GM19452 (cell line): Measurements from ENCODE around the gene TRPM6.
"Not testable (repeated sequence)": the region's sequence is repeated elsewhere in the genome, so short reads cannot be mapped to it uniquely, and the experiment has no call there.

Experiments
- ATAC-seq: cut with Tn5 transposase; IDR thresholded peaks from one replicate; pipeline ENCODE4 v1.9.1; 2021; ENCODE audit not compliant: unreplicated experiment

The TRPM6 gene

GRCh38 chr9:74887041-74887980 lies at the start of gene TRPM6:
Gene TRPM6, minus strand, starts transcription at chr9:74887921. Its CDS starts 65 bp downstream, at chr9:74887856.
- no peak for ATAC-seq

GRCh38 chr9:74935008-74935407 lies 47.3 kb upstream of the TRPM6 start:
- no peak for ATAC-seq

GRCh38 chr9:74921737-74922136 lies 34.0 kb upstream of the TRPM6 start:
- no peak for ATAC-seq

- ATAC-seq, result no peak
Observed at GRCh38 chr9:74920944-74921626, 33.4 kb upstream of the TRPM6 start.

GRCh38 chr9:74910036-74910435 lies 22.3 kb upstream of the TRPM6 start:
- ATAC-seq, result no peak

- no peak for ATAC-seq
Observed at GRCh38 chr9:74908665-74909064, 20.9 kb upstream of the TRPM6 start.

GRCh38 chr9:74907085-74907484 lies 19.4 kb upstream of the TRPM6 start:
- no peak for ATAC-seq

GRCh38 chr9:74901001-74901400 lies 13.3 kb upstream of the TRPM6 start:
- no peak for ATAC-seq

GRCh38 chr9:74888449-74888848 lies 728 bp upstream of the TRPM6 start:
- not testable (repeated sequence) for ATAC-seq

- ATAC-seq, result no peak
Observed at GRCh38 chr9:74887981-74888370, 255 bp upstream of the TRPM6 start.

- no peak for ATAC-seq
Observed at GRCh38 chr9:74876382-74876949, 11.3 kb downstream of the TRPM6 start.

GRCh38 chr9:74875656-74876055 lies 12.1 kb downstream of the TRPM6 start:
- no peak for ATAC-seq

- ATAC-seq, result no peak
Observed at GRCh38 chr9:74874220-74874619, 13.5 kb downstream of the TRPM6 start.

GRCh38 chr9:74872619-74873233 lies 15.0 kb downstream of the TRPM6 start:
- no peak for ATAC-seq

GRCh38 chr9:74867483-74867882 lies 20.2 kb downstream of the TRPM6 start:
- no peak for ATAC-seq

GRCh38 chr9:74865177-74865576 lies 22.5 kb downstream of the TRPM6 start:
- ATAC-seq, result no peak

- ATAC-seq, result no peak
Observed at GRCh38 chr9:74861773-74862474, 25.8 kb downstream of the TRPM6 start.

GRCh38 chr9:74861071-74861470 lies 26.6 kb downstream of the TRPM6 start:
- no peak for ATAC-seq

- ATAC-seq, result not testable (repeated sequence)
Observed at GRCh38 chr9:74860247-74860646, 27.5 kb downstream of the TRPM6 start.

- ATAC-seq, result no peak
Observed at GRCh38 chr9:74859786-74860185, 27.9 kb downstream of the TRPM6 start.
